Measurements from ENCODE around the gene LVRN.

LVRN gene

GRCh38 chr5:116013936-116014335 lies 51.7 kb downstream of the LVRN start:
- Histone ChIP-seq H3K9me3 (ENCODE audit: control insufficient read depth in 2 of 2, low read length in 2 of 2) (no peaks in the 10 kb centered on the region), H3K9ac (ENCODE audit: low read depth in 1 of 2, low read length in 2 of 2) (no peak overlapping the region), H3K4me1 (ENCODE audit: control insufficient read depth in 2 of 2, insufficient read depth in 2 of 2, low read length in 2 of 2) (no peaks in the 10 kb centered on the region), H3K27ac (ENCODE audit: low read depth in 2 of 2, low read length in 2 of 2) (no peak overlapping the region), H3K4me3 (ENCODE audit: low read length in 2 of 2) (no peak overlapping the region), H3K36me3 (ENCODE audit: control insufficient read depth in 2 of 2, insufficient read depth in 2 of 2, low read length in 2 of 2) (no peaks in the 10 kb centered on the region), H3K27me3 (ENCODE audit: control insufficient read depth in 2 of 2, insufficient read depth in 2 of 2, low read length in 2 of 2) (no peaks in the 10 kb centered on the region)

- Histone ChIP-seq H3K27ac (ENCODE audit: low read depth in 2 of 2, low read length in 2 of 2) (no peak overlapping the region), H3K9me3 (ENCODE audit: control insufficient read depth in 2 of 2, low read length in 2 of 2) (no peaks in the 10 kb centered on the region), H3K36me3 (ENCODE audit: control insufficient read depth in 2 of 2, insufficient read depth in 2 of 2, low read length in 2 of 2) (no peaks in the 10 kb centered on the region), H3K9ac (ENCODE audit: low read depth in 1 of 2, low read length in 2 of 2) (no peak overlapping the region), H3K4me3 (ENCODE audit: low read length in 2 of 2) (no peak overlapping the region), H3K4me1 (ENCODE audit: control insufficient read depth in 2 of 2, insufficient read depth in 2 of 2, low read length in 2 of 2) (no peaks in the 10 kb centered on the region), H3K27me3 (ENCODE audit: control insufficient read depth in 2 of 2, insufficient read depth in 2 of 2, low read length in 2 of 2) (no peaks in the 10 kb centered on the region)
These were observed 61.3 kb downstream of the LVRN start for GRCh38 chr5:116023619-116024018.

- no peaks in the 10 kb centered on the region for H3K27me3 ChIP-seq (ENCODE audit: control insufficient read depth in 2 of 2, insufficient read depth in 2 of 2, low read length in 2 of 2)
- H3K4me1 ChIP-seq (ENCODE audit: control insufficient read depth in 2 of 2, insufficient read depth in 2 of 2, low read length in 2 of 2) = no peaks in the 10 kb centered on the region
- H3K9me3 ChIP-seq (ENCODE audit: control insufficient read depth in 2 of 2, low read length in 2 of 2) = no peaks in the 10 kb centered on the region
- no peak overlapping the region for H3K4me3 ChIP-seq (ENCODE audit: low read length in 2 of 2)
- no peak overlapping the region for H3K27ac ChIP-seq (ENCODE audit: low read depth in 2 of 2, low read length in 2 of 2)
- H3K9ac ChIP-seq (ENCODE audit: low read depth in 1 of 2, low read length in 2 of 2) = no peak overlapping the region
- H3K36me3 ChIP-seq (ENCODE audit: control insufficient read depth in 2 of 2, insufficient read depth in 2 of 2, low read length in 2 of 2) = no peaks in the 10 kb centered on the region
These were observed 63.6 kb downstream of the LVRN start for GRCh38 chr5:116025866-116026265.

GRCh38 chr5:116032094-116032517 lies 69.8 kb downstream of the LVRN start, which contains the start of gene ARL14EPL:
Gene ARL14EPL (plus strand): TSS chr5:116032472. CDS start chr5:116051466, 18,994 bp downstream.
- Histone ChIP-seq H3K9me3 (ENCODE audit: control insufficient read depth in 2 of 2, low read length in 2 of 2) (no peaks in the 10 kb centered on the region), H3K27me3 (ENCODE audit: control insufficient read depth in 2 of 2, insufficient read depth in 2 of 2, low read length in 2 of 2) (no peaks in the 10 kb centered on the region), H3K4me3 (ENCODE audit: low read length in 2 of 2) (no peak within 1 kb of the TSS), H3K9ac (ENCODE audit: low read depth in 1 of 2, low read length in 2 of 2) (no peak within 1 kb of the TSS), H3K4me1 (ENCODE audit: control insufficient read depth in 2 of 2, insufficient read depth in 2 of 2, low read length in 2 of 2) (no peaks in the 10 kb centered on the region), H3K27ac (ENCODE audit: low read depth in 2 of 2, low read length in 2 of 2) (no peak within 1 kb of the TSS), H3K36me3 (ENCODE audit: control insufficient read depth in 2 of 2, insufficient read depth in 2 of 2, low read length in 2 of 2) (no peaks in the 10 kb centered on the region)

GRCh38 chr5:116032991-116033390 lies 70.7 kb downstream of the LVRN start:
- no peak overlapping the region for H3K27ac ChIP-seq (ENCODE audit: low read depth in 2 of 2, low read length in 2 of 2)
- no peaks in the 10 kb centered on the region for H3K4me1 ChIP-seq (ENCODE audit: control insufficient read depth in 2 of 2, insufficient read depth in 2 of 2, low read length in 2 of 2)
- H3K9me3 ChIP-seq (ENCODE audit: control insufficient read depth in 2 of 2, low read length in 2 of 2) = no peaks in the 10 kb centered on the region
- no peak overlapping the region for H3K4me3 ChIP-seq (ENCODE audit: low read length in 2 of 2)
- no peaks in the 10 kb centered on the region for H3K27me3 ChIP-seq (ENCODE audit: control insufficient read depth in 2 of 2, insufficient read depth in 2 of 2, low read length in 2 of 2)
- no peak overlapping the region for H3K9ac ChIP-seq (ENCODE audit: low read depth in 1 of 2, low read length in 2 of 2)
- no peaks in the 10 kb centered on the region for H3K36me3 ChIP-seq (ENCODE audit: control insufficient read depth in 2 of 2, insufficient read depth in 2 of 2, low read length in 2 of 2)

- Histone ChIP-seq H3K9ac (ENCODE audit: low read depth in 1 of 2, low read length in 2 of 2) (no peak overlapping the region), H3K9me3 (ENCODE audit: control insufficient read depth in 2 of 2, low read length in 2 of 2) (no peaks in the 10 kb centered on the region), H3K36me3 (ENCODE audit: control insufficient read depth in 2 of 2, insufficient read depth in 2 of 2, low read length in 2 of 2) (no peaks in the 10 kb centered on the region), H3K27ac (ENCODE audit: low read depth in 2 of 2, low read length in 2 of 2) (no peak overlapping the region), H3K4me3 (ENCODE audit: low read length in 2 of 2) (no peak overlapping the region), H3K4me1 (ENCODE audit: control insufficient read depth in 2 of 2, insufficient read depth in 2 of 2, low read length in 2 of 2) (no peaks in the 10 kb centered on the region), H3K27me3 (ENCODE audit: control insufficient read depth in 2 of 2, insufficient read depth in 2 of 2, low read length in 2 of 2) (peaks cover 0 to 3% of the 10 kb centered on the region in 2 donors)
These were observed 72.8 kb downstream of the LVRN start for GRCh38 chr5:116035123-116035522.

- H3K9me3 ChIP-seq (ENCODE audit: control insufficient read depth in 2 of 2, low read length in 2 of 2) = no peaks in the 10 kb centered on the region
- H3K9ac ChIP-seq (ENCODE audit: low read depth in 1 of 2, low read length in 2 of 2) = no peak overlapping the region
- no peaks in the 10 kb centered on the region for H3K4me1 ChIP-seq (ENCODE audit: control insufficient read depth in 2 of 2, insufficient read depth in 2 of 2, low read length in 2 of 2)
- no peaks in the 10 kb centered on the region for H3K36me3 ChIP-seq (ENCODE audit: control insufficient read depth in 2 of 2, insufficient read depth in 2 of 2, low read length in 2 of 2)
- no peak overlapping the region for H3K27ac ChIP-seq (ENCODE audit: low read depth in 2 of 2, low read length in 2 of 2)
- peaks cover 0 to 3% of the 10 kb centered on the region in 2 donors for H3K27me3 ChIP-seq (ENCODE audit: control insufficient read depth in 2 of 2, insufficient read depth in 2 of 2, low read length in 2 of 2)
- H3K4me3 ChIP-seq (ENCODE audit: low read length in 2 of 2) = no peak overlapping the region
These were observed 75.1 kb downstream of the LVRN start for GRCh38 chr5:116037236-116037822.

- peaks cover 0 to 3% of the 10 kb centered on the region in 2 donors for H3K27me3 ChIP-seq (ENCODE audit: control insufficient read depth in 2 of 2, insufficient read depth in 2 of 2, low read length in 2 of 2)
- no peaks in the 10 kb centered on the region for H3K36me3 ChIP-seq (ENCODE audit: control insufficient read depth in 2 of 2, insufficient read depth in 2 of 2, low read length in 2 of 2)
- H3K9me3 ChIP-seq (ENCODE audit: control insufficient read depth in 2 of 2, low read length in 2 of 2) = no peaks in the 10 kb centered on the region
- no peak overlapping the region for H3K27ac ChIP-seq (ENCODE audit: low read depth in 2 of 2, low read length in 2 of 2)
- no peak overlapping the region for H3K4me3 ChIP-seq (ENCODE audit: low read length in 2 of 2)
- no peaks in the 10 kb centered on the region for H3K4me1 ChIP-seq (ENCODE audit: control insufficient read depth in 2 of 2, insufficient read depth in 2 of 2, low read length in 2 of 2)
- H3K9ac ChIP-seq (ENCODE audit: low read depth in 1 of 2, low read length in 2 of 2) = peak overlapping the region in 1 of 2 donors; percentile 3
These were observed 76.5 kb downstream of the LVRN start for GRCh38 chr5:116038817-116039216.

GRCh38 chr5:116042375-116042774 lies 80.1 kb downstream of the LVRN start:
- no peak overlapping the region for H3K4me3 ChIP-seq (ENCODE audit: low read length in 2 of 2)

GRCh38 chr5:116044073-116044472 lies 81.8 kb downstream of the LVRN start:
- Histone ChIP-seq H3K27me3 (ENCODE audit: control insufficient read depth in 2 of 2, insufficient read depth in 2 of 2, low read length in 2 of 2) (peaks cover 0 to 4% of the 10 kb centered on the region in 2 donors), H3K9me3 (ENCODE audit: control insufficient read depth in 2 of 2, low read length in 2 of 2) (no peaks in the 10 kb centered on the region), H3K4me1 (ENCODE audit: control insufficient read depth in 2 of 2, insufficient read depth in 2 of 2, low read length in 2 of 2) (no peaks in the 10 kb centered on the region), H3K27ac (ENCODE audit: low read depth in 2 of 2, low read length in 2 of 2) (no peak overlapping the region), H3K36me3 (ENCODE audit: control insufficient read depth in 2 of 2, insufficient read depth in 2 of 2, low read length in 2 of 2) (no peaks in the 10 kb centered on the region), H3K4me3 (ENCODE audit: low read length in 2 of 2) (no peak overlapping the region), H3K9ac (ENCODE audit: low read depth in 1 of 2, low read length in 2 of 2) (no peak overlapping the region)

More at GRCh38 chr5:116042375-116042774, 80.1 kb downstream of the LVRN start:
- H3K27ac ChIP-seq (ENCODE audit: low read depth in 2 of 2, low read length in 2 of 2) = no peak overlapping the region
- peaks cover 0 to 3% of the 10 kb centered on the region in 2 donors for H3K27me3 ChIP-seq (ENCODE audit: control insufficient read depth in 2 of 2, insufficient read depth in 2 of 2, low read length in 2 of 2)
- H3K9ac ChIP-seq (ENCODE audit: low read depth in 1 of 2, low read length in 2 of 2) = no peak overlapping the region
- H3K9me3 ChIP-seq (ENCODE audit: control insufficient read depth in 2 of 2, low read length in 2 of 2) = no peaks in the 10 kb centered on the region
- H3K36me3 ChIP-seq (ENCODE audit: control insufficient read depth in 2 of 2, insufficient read depth in 2 of 2, low read length in 2 of 2) = no peaks in the 10 kb centered on the region
- no peaks in the 10 kb centered on the region for H3K4me1 ChIP-seq (ENCODE audit: control insufficient read depth in 2 of 2, insufficient read depth in 2 of 2, low read length in 2 of 2)
